Activated T-cell treated with anti-CD3 and anti-CD28 coated beads, Interleukin-2, amount 50 U/mL, for 72 hours (primary cell): ENCODE measurements around the gene E4F1. TPM values are rescaled to one million over a fixed set of nuclear protein-coding genes. Genes with fewer than 3 reads are reported as not detected.

Experiments
- ATAC-seq, 2 donors: fragments of 150-1000 bp; cut with Tn5 transposase; replicated peaks in 1 of 2; 2 replicates each; pipeline ENCODE4 v1.10.0; 2021; ENCODE audit warnings: moderate library complexity in 2 of 2, mild to moderate bottlenecking in 1 of 2
- DNase-seq, 2 donors: peaks; one replicate each; pipeline ENCODE4 v3.0.0; 2021 to 2022; ENCODE audit warnings: mixed read lengths in 1 of 2
- H3K27ac Mint-ChIP-seq: one replicate; pipeline ENCODE4 v1.8.0; 2022; ENCODE audit warnings: mild to moderate bottlenecking, moderate library complexity, mixed read lengths
- H3K27me3 Mint-ChIP-seq: one replicate; pipeline ENCODE4 v1.8.0; 2022; ENCODE audit warnings: low read depth, mixed read lengths
- H3K36me3 Mint-ChIP-seq, 2 donors: one replicate each; pipeline ENCODE4 v1.8.0; 2022; ENCODE audit warnings: mixed read lengths in 2 of 2, mild to moderate bottlenecking in 1 of 2; ENCODE audit not compliant: insufficient read depth in 2 of 2
- H3K4me1 Mint-ChIP-seq: one replicate; pipeline ENCODE4 v1.8.0; 2022; ENCODE audit warnings: low read depth, mixed read lengths
- H3K4me3 Mint-ChIP-seq, 2 donors: one replicate each; pipeline ENCODE4 v1.8.0; 2022; ENCODE audit warnings: mild to moderate bottlenecking in 2 of 2, mixed read lengths in 2 of 2, moderate library complexity in 2 of 2
- H3K9me3 Mint-ChIP-seq, 2 donors: one replicate each; pipeline ENCODE4 v1.8.0; 2022; ENCODE audit warnings: mixed read lengths in 2 of 2
- total RNA-seq, 2 donors: library from RNA; stranded (reverse); gene quantifications; one replicate each; pipeline ENCODE4 v1.2.3, GENCODE V29; 2022

Gene E4F1
- total RNA-seq, 2 donors from 2014 or later: 22.1 to 24.3 TPM

GRCh38 chr16:2282866-2283555 lies 59.6 kb downstream of the E4F1 start:
- H3K27ac Mint-ChIP-seq: no peak overlapping the region
- DNase-seq: no peak
- no peak for ATAC-seq
- no peak overlapping the region for H3K4me3 Mint-ChIP-seq
- no peaks in the 10 kb centered on the region for H3K4me1 Mint-ChIP-seq
- no peaks in the 10 kb centered on the region for H3K27me3 Mint-ChIP-seq
- no peaks in the 10 kb centered on the region for H3K36me3 Mint-ChIP-seq
- H3K9me3 Mint-ChIP-seq: no peaks in the 10 kb centered on the region

GRCh38 chr16:2284001-2284770 lies 60.8 kb downstream of the E4F1 start:
- no peak for DNase-seq
- H3K4me1 Mint-ChIP-seq: no peaks in the 10 kb centered on the region
- no peak overlapping the region for H3K27ac Mint-ChIP-seq
- H3K9me3 Mint-ChIP-seq: no peaks in the 10 kb centered on the region
- H3K27me3 Mint-ChIP-seq: no peaks in the 10 kb centered on the region
- H3K36me3 Mint-ChIP-seq: no peaks in the 10 kb centered on the region
- no peak for ATAC-seq
- H3K4me3 Mint-ChIP-seq: no peak overlapping the region

DNA sequence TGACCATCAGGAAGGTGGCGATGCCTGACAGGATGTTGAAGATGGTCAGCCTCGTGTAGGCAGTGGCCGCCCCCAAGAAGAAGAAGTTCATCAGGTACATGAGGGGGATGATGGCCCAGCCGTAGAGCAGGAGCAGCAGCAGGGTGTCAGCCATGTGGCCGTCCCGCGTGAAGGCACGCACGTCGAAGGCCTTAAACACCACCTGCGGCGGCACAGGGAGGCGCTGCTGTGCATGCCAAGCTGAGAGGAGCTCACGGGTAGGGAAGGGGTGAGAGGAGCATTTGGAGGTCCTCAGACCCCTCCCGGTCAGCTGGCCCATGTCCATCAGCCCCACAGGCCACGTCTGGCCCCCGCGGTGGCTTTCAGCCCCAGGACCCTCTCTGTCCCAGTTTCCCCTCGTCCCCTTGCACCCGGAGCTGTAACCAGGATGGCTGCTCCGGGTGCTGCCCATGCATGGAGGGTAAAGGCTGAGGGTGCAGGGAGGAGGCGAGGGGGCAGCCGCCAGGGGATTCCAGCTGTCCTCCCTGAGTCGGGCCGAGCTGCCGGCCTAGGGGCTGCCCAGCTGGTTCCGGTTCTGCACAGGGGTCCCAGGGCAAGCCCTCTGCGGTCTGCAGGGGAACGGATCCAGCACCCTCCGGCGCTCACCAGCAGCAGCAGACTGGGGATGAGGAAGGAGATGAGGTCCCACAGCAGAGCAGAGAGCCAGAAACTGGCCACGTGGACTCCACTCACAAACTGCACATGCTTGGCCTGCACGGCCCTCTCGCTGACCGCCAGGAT lies 61.6 kb downstream of the E4F1 start:
- Mint-ChIP-seq H3K27me3 (no peaks in the 10 kb centered on the region), H3K4me3 (no peak overlapping the region), H3K36me3 (no peaks in the 10 kb centered on the region), H3K4me1 (no peaks in the 10 kb centered on the region), H3K9me3 (no peaks in the 10 kb centered on the region), H3K27ac (no peak overlapping the region)
- DNase-seq (no peak), ATAC-seq (no peak)

Other genes with a start within 250 kb of the E4F1 start
- gene NOXO1, start 242.1 kb upstream of the E4F1 start, total RNA-seq: 1 to 10 TPM in 1 of 2 donors, not detected in 1; 1.8 TPM
- gene GFER, start 239.4 kb upstream of the E4F1 start, total RNA-seq: 10 to 100 TPM; 41.4 to 49.3 TPM
- gene SYNGR3, start 233.6 kb upstream of the E4F1 start, total RNA-seq: 10 to 100 TPM; 38.6 to 50.9 TPM
- gene ZNF598, start 213.8 kb upstream of the E4F1 start, total RNA-seq: 100 to 1,000 TPM in 1 of 2 donors, 10 to 100 TPM in 1; 87.1 to 110 TPM
- gene NPW, start 203.8 kb upstream of the E4F1 start, total RNA-seq: 1 to 10 TPM; 1.5 to 1.9 TPM
- 1 to 10 TPM; 2.2 to 3.0 TPM for gene NHERF2, start 196.7 kb upstream of the E4F1 start, total RNA-seq
- 10 to 100 TPM; 13.2 to 21.0 TPM for gene NTHL1, start 175.8 kb upstream of the E4F1 start, total RNA-seq
- gene TSC2, start 175.6 kb upstream of the E4F1 start, total RNA-seq: 10 to 100 TPM; 96.6 to 98.4 TPM
- 10 to 100 TPM; 90.2 to 95.7 TPM for gene PKD1, start 87.7 kb upstream of the E4F1 start, total RNA-seq
- gene RAB26, start 75.0 kb upstream of the E4F1 start, total RNA-seq: 1 to 10 TPM in 1 of 2 donors, under 1 TPM in 1; 0.82 to 2.0 TPM
- 10 to 100 TPM; 66.4 to 72.9 TPM for gene TRAF7, start 67.8 kb upstream of the E4F1 start, total RNA-seq
- gene CASKIN1, start 27.0 kb upstream of the E4F1 start, total RNA-seq: 1 to 10 TPM in 1 of 2 donors, under 1 TPM in 1; 0.89 to 2.1 TPM
- 10 to 100 TPM; 54.9 to 65.6 TPM for gene MLST8, start 18.1 kb upstream of the E4F1 start, total RNA-seq
- 10 to 100 TPM; 12.8 to 14.4 TPM for gene BRICD5, start 12.7 kb upstream of the E4F1 start, total RNA-seq
- 10 to 100 TPM; 12.1 to 12.6 TPM for gene PGP, start 8.8 kb upstream of the E4F1 start, total RNA-seq
- 1 to 10 TPM; 1.1 TPM for gene DNASE1L2, start 12.9 kb downstream of the E4F1 start, total RNA-seq
- 100 to 1,000 TPM; 101 to 102 TPM for gene ECI1, start 28.0 kb downstream of the E4F1 start, total RNA-seq
- 100 to 1,000 TPM; 336 to 361 TPM for gene RNPS1, start 44.5 kb downstream of the E4F1 start, total RNA-seq
- gene ABCA3, start 117.1 kb downstream of the E4F1 start, total RNA-seq: 10 to 100 TPM; 13.7 to 14.6 TPM
- gene CCNF, start 205.9 kb downstream of the E4F1 start, total RNA-seq: 10 to 100 TPM; 49.2 to 68.6 TPM
- gene TEDC2, start 236.5 kb downstream of the E4F1 start, total RNA-seq: 10 to 100 TPM; 23.0 to 32.7 TPM
- not detected for gene NTN3, start 247.7 kb downstream of the E4F1 start, total RNA-seq